IPS-18c (cell line): ENCODE data around the gene HMG20B.
A peak's percentile ranks its signal among the peaks of the same experiment; 100 is the strongest.
"Not testable (repeated sequence)": the region's sequence is repeated elsewhere in the genome, so short reads cannot be mapped to it uniquely, and the experiment has no call there.

Experiments
- H3K4me3 ChIP-seq: 2 replicates; pipeline ENCODE4 v1.7.0; 2013; ENCODE audit warnings: low read depth, mild to moderate bottlenecking, low read length, moderate library complexity; ENCODE audit not compliant: insufficient read depth
- H3K9me3 ChIP-seq: one replicate; pipeline ENCODE4 v1.6.1; 2013; ENCODE audit warnings: mild to moderate bottlenecking, low read length, moderate library complexity; ENCODE audit not compliant: control insufficient read depth, insufficient read depth

HMG20B gene

DNA sequence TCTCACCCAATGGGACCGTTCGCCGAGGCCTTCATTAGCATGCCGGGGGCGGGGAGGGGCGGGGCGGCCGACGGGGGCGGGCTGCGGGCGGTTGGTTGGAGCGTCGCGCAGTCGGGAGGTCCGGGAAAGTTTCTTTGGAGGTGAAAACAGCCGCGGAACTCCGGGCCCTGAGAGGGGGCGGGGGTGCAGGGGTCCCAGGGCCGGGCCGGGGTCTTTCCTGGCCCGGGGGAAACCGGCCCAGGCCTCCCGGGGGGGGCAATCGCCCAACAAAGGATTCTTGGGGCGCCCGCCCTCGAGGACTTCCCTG, at the start of gene HMG20B:
Gene HMG20B (plus strand): TSS at position 90 of the 307 bp plus-strand sequence. CDS start 366 bp downstream, outside the sequence.
- Histone ChIP-seq H3K4me3 (peak within 1 kb of the TSS; percentile 92), H3K9me3 (no peaks in the 10 kb centered on the region)

DNA sequence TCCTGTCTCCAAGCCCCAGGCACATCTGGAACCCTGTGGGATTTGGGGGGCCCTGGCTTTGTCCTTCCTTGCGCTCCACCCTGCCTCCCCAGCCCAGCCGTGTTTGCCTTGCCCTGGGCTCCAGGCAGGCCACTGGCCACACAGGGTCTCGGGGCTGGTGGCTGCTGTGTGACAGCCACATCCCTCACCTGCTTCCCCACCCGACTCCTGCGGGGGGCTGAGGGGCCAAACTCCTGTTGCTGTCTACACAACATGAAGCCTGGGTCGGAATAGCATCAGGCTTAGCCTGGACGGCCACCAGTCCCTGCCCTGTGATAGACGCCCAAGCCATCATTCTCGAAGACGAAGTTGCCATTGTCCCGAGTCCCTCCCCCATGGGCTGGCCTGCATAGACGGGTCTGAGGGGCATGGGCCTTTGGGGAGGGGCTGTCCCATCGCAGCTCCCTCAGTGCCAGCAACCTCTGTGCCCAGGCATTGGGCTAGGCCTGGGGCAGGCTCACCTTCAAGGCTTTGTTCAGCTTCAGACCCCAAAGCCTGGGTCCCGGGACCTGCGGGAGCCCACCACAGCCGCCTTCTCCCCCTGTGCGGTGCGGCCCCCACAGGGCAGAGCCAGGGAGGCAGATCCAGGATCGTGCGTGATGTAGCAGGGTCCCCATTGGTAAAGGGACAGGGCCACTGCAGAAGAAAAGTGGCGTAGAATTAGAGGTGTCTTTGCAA, 49.2 kb upstream of the HMG20B start:
- H3K4me3 ChIP-seq: no peak overlapping the region
- no peaks in the 10 kb centered on the region for H3K9me3 ChIP-seq

DNA sequence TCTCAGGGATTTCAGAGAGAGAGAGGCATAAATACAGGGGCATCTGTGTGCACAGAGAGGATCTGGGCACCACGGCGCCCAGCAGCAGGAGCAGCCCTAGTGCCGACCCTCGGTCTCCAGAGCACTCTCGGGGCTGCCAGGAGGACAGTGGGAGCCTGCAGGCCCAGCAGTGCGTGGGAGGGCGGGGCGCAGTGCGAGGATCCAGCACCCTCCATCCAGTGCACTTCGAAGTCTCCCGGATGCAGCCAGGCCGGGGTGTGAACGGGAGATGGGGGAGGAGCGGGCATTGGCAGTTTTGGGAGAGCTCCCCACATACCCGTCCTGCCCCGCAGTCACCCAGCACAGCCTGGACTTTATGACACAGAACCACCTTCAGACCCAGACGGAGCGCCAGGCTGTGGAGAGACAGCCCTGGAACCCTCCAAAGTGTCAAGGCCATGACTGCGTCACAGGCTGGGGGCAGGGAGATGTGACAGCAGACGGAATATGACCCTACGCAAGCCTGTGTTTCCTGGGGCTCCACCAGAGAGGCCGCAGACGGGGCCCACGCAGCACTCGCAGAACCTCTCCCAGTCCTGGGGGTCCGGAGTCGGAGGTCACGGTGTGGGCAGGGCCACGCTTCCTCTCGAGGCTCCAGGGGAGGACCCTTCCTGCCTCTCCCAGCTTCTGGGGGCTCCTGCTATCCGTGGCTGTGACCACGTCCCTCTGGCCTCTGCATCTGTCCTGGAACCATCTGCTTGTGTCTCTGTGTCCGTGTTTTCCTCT, 48.5 kb upstream of the HMG20B start:
- no peaks in the 10 kb centered on the region for H3K9me3 ChIP-seq
- no peak overlapping the region for H3K4me3 ChIP-seq

DNA sequence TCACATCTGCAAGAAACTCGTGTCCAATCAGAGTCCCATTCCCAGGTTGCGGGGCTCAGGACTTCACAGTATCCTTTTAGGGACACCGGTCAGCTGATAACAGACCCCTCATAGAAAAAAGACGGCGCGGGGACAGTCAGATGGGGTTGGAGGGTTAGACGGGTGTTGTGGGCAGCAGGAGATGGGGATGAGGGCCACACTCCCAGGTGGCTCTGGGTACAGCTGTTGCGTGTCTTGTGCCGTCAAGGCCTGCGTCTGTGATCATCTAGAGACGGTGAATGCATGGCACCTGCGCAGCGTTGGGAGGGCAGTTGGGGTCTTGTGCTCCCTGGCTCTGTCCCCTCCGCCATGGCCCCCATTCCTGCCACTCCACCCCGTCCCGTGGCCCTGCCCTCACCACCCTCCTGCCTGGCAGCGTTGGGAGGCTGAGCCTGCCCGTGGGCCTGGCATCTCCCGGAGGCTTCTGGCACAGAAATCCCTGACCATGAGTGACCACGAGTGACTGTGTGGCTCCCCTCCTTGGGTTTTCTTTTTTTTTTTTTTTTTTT, 47.8 kb upstream of the HMG20B start:
- no peak overlapping the region for H3K4me3 ChIP-seq
- H3K9me3 ChIP-seq: no peaks in the 10 kb centered on the region

DNA sequence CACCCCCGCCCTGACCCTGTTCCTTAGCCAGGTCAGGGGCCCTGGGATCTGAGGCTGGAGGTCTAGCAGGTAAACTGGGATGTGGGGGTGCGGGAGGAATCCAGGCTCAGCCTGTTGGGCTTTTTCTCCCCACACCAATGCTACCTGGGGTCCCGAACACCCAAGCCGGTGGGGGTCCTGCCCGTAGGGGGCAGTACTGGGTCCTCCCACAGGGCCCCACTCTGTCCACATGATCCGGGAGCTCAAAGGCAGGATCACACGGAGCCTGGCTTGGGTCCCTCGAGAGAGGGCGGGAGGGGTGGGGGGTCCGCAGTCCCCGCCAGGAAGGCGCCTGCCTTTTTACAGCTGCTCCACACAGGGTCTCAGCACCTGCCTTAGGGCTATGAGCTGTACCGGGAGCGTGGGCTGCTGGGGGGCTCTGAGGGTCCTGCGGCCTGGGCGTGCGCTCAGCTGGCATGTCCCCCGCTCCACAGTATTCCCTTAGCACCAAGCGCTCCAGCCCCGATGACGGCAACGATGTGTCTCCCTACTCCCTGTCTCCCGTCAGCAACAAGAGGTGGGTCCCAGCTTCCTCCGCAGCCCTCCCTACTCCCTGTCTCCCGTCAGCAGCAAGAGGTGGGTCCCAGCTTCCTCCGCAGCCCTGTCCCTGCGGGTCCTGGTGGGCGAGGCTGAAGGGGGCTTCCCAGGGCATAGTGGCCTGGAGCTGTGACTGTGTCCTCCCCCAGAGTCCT, 46.1 kb upstream of the HMG20B start:
- H3K4me3 ChIP-seq: no peak overlapping the region
- H3K9me3 ChIP-seq: no peaks in the 10 kb centered on the region

DNA sequence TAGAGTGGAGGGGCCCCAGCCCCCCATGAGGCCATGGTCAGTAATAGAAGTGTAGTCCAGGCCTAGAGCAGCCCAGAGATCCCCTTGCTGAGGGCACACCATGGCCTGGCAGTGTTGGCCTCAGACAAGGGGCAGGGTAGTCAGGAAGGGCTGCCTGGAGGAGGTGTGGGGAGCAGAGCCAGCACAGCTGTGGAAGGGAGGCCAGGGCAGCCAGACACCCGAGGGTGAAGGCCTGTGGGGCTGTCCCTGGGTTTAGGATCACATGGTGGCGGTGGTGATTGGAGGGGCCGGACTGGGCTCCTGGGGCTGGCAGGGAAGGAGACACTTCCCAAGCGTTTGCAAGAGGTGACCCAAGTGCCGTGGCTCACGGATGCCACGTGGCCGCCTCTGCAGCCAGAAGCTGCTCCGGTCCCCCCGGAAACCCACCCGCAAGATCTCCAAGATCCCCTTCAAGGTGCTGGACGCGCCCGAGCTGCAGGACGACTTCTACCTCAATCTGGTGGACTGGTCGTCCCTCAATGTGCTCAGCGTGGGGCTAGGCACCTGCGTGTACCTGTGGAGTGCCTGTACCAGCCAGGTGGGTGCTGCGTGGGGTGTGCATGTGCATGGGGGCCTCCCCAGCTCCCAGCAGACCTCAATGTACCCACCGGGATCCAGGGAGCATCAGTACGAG, 45.4 kb upstream of the HMG20B start:
- H3K4me3 ChIP-seq: no peak overlapping the region
- H3K9me3 ChIP-seq: no peaks in the 10 kb centered on the region

DNA sequence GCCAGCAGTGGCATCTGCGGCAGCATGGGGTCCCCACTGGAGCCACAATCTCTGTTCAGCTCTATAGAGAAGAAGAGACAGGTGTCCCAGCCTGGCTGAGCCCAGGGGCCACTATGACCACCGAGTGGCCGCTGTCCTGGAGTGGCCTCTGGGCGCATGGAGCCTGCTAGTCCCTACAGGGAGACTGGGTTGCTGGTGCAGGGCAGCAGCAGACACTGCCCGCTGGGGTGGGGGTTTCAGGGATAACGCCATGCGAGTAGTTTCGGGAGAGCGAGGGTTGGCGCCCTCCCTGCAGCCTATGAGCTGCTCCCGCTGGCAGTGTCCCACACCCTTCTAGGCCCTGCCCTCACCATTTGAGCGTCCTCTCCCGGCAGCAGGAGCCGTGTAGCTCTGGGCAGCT, 44.7 kb upstream of the HMG20B start:
- Histone ChIP-seq H3K9me3 (no peaks in the 10 kb centered on the region), H3K4me3 (no peak overlapping the region)

DNA sequence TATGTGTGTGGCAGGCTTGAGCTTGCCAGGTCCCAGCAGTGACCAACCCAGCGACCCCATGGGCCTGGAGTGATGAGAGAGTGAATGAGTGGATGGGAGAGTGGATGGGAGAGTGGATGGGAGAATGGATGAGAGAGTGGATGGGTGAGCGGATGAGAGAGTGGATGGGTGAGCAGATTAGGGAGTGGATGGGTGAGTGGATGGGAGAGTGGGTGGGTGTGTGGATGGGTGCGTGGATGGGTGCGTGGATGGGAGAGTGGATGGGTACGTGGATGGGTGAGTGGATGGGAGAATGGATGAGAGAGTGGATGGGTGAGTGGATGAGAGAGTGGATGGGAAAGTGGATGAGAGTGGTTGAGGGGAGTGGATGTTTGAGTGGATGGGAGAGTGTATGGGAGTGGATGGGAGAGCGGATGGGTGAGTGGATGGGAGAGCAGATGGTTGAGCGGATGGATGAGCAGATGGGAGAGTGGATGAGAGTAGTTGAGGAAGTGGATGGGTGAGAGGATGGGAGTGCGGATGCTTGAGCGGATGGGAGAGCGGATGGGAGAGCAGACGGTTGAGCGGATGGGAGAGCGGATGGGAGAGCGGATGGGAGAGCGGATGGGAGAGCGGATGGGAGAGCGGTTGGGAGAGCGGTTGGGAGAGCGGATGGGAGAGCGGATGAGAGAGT, 44.1 kb upstream of the HMG20B start:
- Histone ChIP-seq H3K4me3 (no peak overlapping the region), H3K9me3 (no peaks in the 10 kb centered on the region)

DNA sequence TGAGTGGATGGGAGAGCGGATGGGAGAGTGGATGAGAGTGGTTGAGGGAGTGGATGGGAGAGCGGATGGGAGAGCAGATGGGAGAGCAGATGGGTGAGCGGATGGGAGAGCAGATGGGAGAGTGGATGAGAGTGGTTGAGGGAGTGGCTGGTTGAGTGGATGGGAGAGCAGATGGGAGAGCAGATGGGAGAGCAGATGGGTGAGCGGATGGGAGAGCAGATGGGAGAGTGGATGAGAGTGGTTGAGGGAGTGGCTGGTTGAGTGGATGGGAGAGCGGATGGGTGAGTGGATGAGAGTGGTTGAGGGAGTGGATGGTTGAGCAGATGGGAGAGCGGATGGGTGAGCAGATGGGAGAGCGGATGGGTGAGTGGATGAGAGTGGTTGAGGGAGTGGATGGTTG, 43.4 kb upstream of the HMG20B start:
- not testable (repeated sequence) for H3K9me3 ChIP-seq, H3K4me3 ChIP-seq

DNA sequence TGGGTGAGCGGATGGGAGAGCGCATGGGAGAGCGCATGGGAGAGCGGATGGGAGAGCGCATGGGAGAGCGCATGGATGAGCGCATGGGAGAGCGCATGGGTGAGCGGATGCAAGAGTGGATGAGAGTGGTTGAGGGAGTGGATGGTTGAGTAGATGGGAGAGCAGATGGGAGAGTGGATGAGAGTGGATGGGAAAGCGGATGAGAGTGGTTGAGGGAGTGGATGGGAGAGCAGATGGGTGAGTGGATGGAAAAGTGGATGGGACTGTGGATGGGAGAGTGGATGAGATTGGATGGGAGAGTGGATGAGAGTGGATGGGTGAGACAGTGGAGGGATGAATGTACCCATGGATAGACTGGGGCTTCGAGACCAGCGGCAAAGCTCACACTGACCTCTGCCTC, 42.4 kb upstream of the HMG20B start:
- Histone ChIP-seq H3K9me3 (no peaks in the 10 kb centered on the region), H3K4me3 (no peak overlapping the region)

DNA sequence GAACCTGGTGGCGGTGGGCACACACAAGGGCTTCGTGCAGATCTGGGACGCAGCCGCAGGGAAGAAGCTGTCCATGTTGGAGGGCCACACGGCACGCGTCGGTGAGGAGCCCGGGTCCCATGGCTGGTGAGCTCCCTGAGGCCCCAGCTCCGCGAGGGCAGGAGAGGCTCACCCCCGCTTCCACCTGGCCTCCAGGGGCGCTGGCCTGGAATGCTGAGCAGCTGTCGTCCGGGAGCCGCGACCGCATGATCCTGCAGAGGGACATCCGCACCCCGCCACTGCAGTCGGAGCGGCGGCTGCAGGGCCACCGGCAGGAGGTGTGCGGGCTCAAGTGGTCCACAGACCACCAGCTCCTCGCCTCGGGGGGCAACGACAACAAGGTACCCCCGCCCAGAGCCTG, 41.0 kb upstream of the HMG20B start:
- Histone ChIP-seq H3K9me3 (no peaks in the 10 kb centered on the region), H3K4me3 (no peak overlapping the region)

DNA sequence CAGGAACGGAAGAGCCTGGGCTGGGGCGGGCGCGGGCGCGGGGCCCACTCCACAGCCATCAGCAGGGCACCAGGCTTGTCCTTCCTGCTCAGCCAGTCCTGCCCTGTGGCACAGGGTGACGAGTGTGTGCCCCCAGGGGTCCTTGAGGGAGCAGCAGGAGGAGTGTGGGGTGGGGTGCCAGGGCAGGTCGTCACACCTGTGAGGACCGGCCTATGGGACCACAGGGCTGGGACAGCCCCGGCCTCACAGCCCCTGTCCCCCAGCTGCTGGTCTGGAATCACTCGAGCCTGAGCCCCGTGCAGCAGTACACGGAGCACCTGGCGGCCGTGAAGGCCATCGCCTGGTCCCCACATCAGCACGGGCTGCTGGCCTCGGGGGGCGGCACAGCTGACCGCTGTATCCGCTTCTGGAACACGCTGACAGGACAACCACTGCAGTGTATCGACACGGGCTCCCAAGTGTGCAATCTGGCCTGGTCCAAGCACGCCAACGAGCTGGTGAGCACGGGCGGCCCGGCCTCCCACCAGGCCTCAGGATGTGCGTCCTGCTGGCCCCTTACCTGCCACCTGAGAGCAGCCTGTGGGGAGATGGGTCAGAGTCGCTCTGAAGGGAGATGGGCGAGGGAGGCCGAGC, 40.5 kb upstream of the HMG20B start:
- H3K9me3 ChIP-seq: no peaks in the 10 kb centered on the region
- H3K4me3 ChIP-seq: no peak overlapping the region

DNA sequence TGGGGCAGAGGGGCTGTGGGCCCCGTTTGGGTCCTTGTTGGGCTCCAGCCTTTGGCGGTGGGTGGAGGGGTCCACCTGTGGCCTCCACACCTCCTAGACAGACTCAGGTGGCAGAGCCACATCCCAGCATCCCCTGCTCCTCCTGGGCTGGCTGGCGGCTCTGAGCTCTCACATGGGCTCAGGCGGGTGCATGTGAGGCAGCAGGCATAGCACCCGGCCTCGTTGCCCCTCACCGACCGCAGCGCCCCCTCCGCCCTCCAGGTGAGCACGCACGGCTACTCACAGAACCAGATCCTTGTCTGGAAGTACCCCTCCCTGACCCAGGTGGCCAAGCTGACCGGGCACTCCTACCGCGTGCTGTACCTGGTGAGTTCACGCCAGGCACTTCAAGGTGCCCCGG, 39.7 kb upstream of the HMG20B start:
- Histone ChIP-seq H3K4me3 (no peak overlapping the region), H3K9me3 (no peaks in the 10 kb centered on the region)

DNA sequence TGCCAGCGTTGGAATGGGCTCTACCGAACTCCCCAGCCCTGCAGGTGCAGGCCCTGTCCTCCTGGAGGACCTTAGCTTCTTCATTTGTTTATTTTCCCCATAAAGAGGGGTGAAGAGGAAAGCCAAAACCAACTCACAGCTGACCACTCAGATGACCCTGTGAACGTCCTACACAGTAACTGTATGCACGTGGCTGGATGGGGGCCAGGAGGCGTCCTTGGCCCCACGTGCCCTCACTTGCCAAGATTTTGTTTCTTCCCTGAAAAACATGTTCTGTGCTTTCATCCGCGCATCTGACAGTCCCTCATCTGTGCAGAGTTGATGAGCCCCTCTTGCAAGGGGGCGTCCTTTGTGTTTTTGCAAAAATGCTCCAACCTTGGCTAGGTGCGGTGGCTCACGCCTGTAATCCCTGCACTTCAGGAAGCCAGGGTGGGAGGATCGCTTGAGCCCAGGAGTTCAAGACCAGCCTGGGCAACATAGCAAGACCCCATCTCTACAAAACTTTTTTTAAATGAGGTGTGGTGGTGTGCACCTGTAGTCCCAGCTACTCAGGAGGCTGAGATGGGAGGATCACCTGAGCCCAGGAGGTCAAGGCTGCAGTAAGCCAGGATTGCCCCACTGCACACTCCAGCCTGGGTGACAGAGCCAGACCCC, 39.1 kb upstream of the HMG20B start:
- Histone ChIP-seq H3K4me3 (no peak overlapping the region), H3K9me3 (no peaks in the 10 kb centered on the region)

DNA sequence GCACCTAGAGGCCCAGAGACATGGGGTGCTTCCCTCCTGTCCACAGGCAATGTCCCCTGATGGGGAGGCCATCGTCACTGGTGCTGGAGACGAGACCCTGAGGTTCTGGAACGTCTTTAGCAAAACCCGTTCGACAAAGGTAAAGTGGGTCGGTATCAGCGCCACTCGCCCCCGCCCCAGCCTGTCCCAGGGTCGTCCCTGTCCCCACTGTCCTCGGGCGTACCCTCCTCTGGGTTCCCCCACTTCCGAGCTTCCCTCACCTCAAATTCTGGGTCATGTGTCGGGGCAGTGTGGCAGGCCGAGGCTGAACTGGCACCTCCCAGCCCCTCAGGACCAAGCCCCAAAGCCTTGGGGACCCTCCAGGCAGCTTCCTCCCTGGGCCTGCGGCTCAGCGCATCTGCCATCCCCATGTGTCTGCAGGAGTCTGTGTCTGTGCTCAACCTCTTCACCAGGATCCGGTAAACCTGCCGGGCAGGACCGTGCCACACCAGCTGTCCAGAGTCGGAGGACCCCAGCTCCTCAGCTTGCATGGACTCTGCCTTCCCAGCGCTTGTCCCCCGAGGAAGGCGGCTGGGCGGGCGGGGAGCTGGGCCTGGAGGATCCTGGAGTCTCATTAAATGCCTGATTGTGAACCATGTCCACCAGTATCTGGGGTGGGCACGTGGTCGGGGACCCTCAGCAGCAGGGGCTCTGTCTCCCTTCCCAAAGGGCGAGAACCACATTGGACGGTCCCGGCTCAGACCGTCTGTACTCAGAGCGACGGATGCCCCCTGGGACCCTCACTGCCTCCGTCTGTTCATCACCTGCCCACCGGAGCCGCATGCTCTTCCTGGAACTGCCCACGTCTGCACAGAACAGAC, 38.1 kb upstream of the HMG20B start:
- no peaks in the 10 kb centered on the region for H3K9me3 ChIP-seq

DNA sequence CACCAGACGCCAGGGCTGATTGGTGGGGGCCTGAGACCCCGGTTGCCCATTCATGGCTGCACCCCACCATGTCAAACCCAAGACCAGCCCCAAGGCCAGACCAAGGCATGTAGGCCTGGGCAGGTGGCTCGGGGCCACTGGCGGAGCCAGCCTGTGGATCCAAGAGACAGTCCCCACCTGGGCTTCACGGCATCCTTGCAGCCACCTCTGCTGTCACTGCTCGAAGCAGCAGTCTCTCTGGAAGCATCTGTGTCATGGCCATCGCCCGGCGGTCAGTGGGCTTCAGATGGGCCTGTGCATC, 37.6 kb upstream of the HMG20B start:
- Histone ChIP-seq H3K9me3 (no peaks in the 10 kb centered on the region), H3K4me3 (no peak overlapping the region)

More for the DNA sequence above, 38.1 kb upstream of the HMG20B start:
- no peak overlapping the region for H3K4me3 ChIP-seq
